DMS53 treated with DMSO at 0.1 percent for 48 hours (cell line): ENCODE results near the gene RDH5.

Experiments
- DNase-seq: peaks from one replicate; lab custom pipeline; 2025; ENCODE audit not compliant: unreplicated experiment; lab: John Stamatoyannopoulos, UW

Gene RDH5, protein sequence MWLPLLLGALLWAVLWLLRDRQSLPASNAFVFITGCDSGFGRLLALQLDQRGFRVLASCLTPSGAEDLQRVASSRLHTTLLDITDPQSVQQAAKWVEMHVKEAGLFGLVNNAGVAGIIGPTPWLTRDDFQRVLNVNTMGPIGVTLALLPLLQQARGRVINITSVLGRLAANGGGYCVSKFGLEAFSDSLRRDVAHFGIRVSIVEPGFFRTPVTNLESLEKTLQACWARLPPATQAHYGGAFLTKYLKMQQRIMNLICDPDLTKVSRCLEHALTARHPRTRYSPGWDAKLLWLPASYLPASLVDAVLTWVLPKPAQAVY

DNA sequence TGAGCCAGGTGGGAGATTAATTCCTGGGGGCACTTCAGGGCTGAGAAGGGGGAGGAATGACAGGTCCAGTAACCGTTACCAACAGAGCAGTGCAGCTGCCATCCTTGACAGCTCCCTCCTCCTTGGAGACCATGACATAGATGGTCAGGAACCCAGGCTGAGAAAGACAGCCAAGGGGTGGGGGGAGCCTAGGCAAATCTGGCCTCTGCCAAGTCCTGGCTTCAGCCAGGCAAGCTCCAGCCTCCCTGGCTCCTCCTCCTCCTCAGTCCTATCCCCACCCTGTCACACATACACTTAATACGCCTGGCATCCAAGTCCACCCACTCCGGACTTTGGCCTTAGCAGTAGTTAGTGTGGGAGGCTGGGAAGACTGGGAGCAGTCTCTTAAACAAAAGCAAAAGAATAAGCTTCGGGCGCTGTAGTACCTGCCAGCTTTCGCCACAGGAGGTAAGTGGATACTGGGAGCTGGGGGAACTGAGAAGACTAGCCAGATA, at the start of gene RDH5:
RDH5 (plus strand) TSS at position 323 of the 494 bp plus-strand sequence. CDS start 792 bp downstream, outside the sequence.
- DNase-seq: no peak

DNA sequence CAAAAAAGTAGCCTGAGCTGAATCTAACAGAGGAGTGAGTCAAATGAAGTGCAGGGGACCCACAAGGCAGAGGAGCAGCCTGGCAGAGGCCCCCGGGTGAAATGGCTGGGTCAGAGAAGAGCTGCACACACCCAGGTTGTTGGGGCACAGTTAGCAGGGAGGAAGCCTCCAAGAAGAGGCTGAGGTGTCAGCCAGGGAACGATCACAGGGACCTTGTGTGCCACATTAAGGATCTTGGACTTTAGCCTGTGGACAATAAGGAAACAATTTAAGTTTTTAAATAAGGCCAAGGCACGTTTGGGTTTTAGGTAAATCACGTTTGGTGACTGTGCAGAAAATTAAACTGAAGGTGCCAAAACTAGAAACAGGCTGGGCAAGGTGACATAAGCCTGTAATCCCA, 48.4 kb upstream of the RDH5 start:
- DNase-seq: no peak

DNA sequence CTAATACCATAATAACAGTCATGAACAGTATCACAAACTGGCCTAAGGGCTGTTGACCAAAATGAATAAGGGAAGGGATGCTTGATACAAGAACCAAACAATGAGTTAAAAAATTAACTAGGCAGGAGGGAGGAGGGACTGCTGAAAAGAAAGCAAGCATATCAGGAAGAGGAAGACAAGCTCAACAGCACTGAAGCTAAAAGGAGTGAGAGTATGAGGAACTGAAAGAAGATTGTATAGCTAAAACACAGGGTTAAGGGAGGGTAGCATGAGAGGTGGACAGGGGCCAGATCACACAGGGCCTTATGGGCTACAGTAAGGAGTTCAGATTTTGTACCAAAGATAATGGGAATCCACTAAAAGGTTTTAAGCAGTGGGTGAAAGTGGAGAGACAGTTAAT, 46.6 kb upstream of the RDH5 start:
- DNase-seq: no peak

DNA sequence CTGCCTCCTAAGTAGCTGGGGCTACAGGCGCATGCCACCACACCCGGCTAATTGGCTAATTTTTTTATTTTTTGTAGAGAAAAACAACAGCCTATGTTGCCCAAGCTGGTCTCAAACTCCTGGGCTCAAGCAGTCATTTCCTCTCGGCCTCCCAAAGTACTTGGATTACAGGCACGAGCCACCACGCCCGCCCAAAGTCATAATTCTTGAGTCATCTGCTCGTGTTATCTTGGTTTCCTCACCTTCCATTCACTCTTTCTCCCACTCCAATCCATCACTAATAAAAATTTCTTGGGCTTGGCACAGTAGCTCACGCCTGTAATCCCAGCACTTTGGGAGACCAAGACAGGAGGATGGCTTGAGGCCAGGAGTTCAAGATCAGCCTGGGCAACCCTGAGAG, 44.5 kb upstream of the RDH5 start:
- no peak for DNase-seq

DNA sequence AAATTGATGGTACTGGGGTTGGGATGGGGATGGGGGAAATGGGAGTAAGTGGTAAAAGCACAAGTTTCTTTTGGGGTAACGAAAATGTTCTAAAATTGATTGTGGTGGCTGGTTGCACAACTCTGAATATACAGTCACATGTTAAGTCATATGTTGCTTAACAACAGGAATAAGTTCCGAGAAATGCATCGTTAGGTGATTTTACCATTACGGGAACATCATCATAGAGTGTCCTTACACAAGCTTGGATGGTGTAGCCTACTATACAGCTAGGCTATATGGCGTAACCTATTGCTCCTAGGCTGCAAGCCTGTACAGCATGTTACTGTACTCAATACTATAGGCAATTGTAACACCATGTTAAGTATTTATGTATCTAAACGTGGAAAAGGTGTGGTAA, 43.5 kb upstream of the RDH5 start:
- no peak for DNase-seq

DNA sequence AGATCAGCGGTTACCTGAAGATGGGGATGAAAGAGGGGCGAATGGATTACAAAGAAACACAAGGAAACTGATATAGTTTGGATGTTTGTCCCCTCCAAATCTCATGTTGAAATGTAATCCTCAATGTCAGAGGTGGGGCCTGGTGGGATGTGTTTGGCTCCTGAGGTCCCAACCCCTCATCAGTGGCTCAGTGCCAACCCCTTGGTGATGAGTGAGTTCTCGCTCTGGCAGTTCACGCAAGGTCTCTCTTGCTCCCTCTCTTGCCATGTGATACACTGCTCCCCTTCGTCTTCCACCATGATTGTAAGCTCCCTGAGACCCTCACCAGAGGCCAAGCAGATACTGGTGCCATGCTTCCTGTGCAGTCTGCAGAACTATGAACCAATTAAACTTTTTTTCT, 40.5 kb upstream of the RDH5 start:
- DNase-seq: no peak

DNA sequence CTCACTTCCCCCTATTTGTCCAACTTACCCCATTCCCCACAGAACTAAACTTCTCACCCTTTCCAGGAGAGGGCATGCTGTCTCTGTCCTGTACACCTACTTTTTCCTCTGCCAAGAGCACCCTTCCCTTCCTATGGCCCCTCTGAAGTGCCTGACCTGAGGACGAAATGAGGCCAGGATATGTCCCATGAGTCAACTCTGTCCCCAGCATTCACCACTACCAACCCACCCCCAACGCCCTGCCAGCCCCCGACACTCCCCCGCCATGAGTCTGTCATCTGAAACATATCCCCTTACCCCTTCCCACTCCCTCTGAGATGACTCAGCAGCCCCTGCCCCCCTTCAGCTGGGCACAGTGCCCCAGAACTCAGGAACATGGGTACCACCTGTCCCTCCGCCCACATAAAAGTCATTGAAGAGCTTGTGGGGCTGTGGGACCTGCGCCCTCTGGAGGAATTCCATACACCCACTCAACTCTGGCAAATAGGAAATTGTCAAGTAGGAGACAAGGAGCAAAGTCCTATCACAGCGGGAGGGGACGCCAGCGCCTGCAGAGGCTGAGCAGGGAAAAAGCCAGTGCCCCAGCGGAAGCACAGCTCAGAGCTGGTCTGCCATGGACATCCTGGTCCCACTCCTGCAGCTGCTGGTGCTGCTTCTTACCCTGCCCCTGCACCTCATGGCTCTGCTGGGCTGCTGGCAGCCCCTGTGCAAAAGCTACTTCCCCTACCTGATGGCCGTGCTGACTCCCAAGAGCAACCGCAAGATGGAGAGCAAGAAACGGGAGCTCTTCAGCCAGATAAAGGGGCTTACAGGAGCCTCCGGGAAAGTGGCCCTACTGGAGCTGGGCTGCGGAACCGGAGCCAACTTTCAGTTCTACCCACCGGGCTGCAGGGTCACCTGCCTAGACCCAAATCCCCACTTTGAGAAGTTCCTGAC, 38.8 kb upstream of the RDH5 start:
- DNase-seq: peak; percentile 84

DNA sequence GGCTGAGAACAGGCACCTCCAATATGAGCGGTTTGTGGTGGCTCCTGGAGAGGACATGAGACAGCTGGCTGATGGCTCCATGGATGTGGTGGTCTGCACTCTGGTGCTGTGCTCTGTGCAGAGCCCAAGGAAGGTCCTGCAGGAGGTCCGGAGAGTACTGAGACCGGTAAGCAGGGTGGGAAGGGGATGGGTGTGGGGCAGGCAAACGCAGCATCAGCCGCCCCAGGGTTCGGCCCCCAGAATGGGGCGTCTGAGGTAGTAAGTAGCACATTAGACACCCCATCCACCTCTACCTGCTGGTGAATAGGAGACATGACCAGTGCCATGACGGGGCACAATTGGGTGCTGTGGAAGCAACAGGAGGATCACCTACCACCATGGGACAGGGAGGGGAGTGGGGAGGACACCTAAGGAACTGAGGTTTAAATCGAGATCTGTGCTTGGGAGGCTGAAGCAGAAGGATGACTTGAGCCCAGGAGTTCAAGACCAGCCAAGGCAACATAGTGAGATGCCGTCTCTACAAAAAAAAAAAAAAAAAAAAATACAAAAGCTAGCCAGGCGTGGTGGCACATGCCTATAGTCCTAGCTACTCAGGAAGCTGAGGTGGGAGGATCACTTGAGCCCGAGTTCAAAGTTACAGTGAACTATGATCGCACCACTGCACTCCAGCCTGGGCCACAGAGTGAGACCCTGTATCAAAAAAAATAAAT, 38.0 kb upstream of the RDH5 start:
- no peak for DNase-seq

DNA sequence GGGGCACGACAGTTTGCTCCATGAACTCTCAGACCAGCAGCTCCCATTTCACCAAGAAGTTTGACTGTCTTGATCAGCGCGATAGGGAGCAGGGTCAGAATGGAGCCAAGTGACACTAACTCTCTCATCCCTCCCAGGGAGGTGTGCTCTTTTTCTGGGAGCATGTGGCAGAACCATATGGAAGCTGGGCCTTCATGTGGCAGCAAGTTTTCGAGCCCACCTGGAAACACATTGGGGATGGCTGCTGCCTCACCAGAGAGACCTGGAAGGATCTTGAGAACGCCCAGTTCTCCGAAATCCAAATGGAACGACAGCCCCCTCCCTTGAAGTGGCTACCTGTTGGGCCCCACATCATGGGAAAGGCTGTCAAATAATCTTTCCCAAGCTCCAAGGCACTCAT, 36.5 kb upstream of the RDH5 start:
- no peak for DNase-seq

DNA sequence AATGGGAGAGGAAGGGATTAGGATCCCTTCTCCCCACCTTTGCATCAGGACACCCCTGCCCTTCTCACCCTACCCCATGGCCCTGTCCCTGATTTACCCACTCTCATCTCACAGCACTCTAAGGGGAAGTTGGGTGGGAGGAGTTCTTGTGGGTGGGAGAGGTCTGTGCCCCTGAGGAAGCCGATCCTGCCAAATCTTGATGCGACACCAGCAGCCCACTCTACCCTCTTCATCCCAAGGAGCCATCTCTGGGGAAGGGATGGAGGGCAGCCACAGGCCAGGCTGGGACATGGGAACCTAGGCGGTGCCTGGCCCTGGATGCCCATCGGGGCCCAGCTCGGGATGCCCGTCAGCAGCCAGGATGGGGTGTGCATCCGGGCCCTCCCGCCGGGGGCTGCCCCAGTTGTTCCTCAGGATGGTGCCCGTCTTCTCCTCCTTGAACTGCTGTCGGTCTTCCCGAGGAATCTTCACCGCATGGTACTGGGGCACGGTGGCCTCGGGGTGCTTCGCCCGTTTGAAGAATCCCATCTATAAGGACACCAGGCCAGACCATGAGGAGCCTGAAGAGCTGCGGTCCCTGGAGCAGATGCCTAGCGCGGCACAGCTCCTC, 35.3 kb upstream of the RDH5 start:
- DNase-seq: no peak

DNA sequence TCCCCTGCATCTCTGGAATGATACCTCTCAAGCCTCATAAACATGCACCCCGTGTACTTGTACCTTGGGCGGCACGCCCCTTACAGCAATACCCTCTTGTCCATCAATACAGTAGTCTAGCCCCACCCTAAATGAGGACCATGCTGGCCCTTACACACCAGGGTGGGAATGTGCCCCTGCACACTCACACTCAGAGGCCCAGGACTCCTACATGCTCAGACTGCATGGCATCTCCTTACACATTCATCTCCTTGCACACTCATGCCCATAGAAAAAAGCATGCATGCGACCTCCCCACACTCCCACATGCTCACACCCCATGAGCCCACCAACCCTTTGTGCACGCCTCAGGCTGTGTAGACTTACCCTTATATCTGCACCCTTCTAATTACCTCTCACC, 34.5 kb upstream of the RDH5 start:
- no peak for DNase-seq

DNA sequence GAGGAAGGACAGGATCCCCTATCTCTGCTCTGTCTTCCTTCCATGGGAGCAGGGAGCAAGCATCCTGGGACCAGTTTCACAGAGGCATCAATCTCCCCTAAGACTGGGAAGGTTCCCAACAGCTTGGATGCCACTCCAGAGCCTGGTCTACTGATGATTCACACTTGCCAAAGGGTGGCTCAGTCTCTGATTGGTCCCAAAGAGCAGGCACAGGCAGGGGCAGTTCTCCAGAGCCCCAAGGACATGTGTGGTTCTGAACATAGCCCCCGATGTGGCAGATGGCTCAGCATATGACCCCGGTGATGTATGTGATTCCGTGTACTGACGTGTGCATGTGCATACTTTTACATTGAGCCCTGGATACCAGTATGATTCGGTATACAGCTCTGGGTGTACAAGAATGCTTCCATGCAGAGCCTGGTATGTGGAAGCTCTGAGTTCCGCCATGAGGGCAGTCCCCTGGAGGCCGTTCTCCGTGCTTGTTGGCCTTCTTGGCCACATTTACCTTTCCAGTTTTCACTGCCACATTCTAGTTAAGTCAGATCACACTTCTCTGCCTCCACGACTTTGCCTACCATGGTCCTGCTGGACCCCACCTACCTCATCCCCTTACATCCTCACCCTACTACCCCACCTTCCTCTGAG, 33.7 kb upstream of the RDH5 start:
- no peak for DNase-seq

DNA sequence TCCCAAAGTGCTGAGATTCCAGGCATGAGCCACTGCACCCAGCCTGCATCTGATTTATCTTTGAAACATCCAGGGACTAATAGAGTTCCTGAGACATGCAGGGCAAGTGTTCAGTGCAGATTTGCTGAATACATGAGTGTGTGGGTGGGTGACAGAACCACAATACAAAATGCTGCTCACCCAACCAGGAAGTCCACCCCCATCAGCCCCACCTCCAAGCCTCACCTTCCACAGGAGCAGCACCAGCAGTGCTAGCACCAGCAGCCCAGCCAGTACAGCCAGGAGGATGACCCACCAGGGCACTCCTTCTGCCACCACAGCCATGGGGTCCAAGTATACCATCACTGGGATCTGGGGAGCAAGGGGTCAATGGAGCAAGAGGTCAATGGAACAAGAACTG, 32.4 kb upstream of the RDH5 start:
- no peak for DNase-seq

DNA sequence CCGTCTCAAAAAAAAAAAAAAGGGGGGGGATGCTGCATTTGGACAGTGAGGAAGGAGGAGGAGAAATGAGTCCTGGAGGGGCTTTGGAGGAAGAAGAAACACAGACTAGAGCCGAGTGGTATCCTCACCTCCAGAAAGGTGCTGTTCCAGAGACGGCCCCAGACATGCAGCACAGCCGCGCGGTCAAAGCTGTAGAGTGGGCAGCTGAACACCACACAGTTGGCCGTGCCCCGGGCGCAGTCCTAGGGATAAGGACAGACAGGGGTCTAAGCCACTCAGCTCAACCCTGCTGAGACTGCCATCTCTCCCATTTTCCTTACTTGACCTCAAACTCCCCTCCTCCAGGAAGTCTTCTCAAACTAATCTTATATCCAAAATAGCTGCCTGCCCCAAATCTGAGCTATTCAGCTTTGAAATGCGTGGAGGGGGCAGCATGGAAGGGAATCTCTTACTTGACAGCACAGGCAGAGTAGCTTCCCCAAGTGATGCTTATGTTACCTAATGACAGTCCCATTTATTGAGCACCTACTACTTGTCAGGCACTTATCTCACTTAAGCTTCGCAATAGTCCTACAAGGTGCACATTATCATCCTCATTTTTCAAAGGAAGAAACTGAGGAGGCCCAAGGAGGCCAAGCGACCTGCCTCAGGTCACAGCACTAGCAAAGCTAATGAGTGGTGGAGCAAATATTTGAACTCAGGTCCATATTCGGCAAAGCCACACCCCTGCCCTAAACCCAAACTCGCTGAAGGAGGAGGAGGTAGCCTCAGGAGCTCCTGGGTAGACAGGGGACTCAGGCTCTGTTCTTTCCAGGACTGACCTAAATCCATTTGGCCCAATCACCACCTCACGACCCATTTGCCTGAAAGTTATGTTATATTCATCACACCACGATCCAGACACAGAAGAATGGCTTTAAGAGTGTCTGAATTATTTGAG, 31.2 kb upstream of the RDH5 start:
- no peak for DNase-seq

DNA sequence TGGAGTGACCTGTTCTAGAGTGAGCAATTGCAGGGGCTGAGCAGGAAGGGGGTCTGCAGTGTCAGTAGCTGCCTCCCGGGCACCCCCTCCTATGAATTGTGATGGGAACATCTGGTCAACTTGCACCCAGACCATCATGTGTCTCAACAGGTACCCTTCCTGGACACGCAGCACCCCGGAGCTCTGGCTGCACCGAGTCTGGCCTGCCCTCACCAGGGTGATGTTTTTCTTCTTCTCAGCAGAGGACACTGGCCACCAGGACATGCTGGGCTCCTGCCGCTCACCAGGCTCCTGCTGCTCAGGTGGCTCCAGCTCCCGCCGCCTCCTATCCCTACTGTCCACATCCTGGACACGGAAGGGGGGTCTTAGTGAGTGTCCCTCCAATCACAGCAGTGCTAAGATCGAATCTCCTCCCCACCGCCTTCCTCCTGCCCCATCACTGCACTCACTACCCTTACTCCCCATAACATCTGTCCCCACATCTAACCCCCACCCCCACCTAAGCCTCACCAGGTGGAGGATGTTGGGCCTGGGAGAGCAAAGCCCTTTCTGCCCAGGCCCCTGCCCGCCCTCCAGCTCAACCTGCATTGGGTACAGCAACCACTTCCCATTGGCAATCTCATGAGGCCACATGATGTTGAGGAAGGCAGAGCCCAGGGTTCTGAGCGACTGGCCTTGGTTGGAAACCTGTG, 27.4 kb upstream of the RDH5 start:
- no peak for DNase-seq

DNA sequence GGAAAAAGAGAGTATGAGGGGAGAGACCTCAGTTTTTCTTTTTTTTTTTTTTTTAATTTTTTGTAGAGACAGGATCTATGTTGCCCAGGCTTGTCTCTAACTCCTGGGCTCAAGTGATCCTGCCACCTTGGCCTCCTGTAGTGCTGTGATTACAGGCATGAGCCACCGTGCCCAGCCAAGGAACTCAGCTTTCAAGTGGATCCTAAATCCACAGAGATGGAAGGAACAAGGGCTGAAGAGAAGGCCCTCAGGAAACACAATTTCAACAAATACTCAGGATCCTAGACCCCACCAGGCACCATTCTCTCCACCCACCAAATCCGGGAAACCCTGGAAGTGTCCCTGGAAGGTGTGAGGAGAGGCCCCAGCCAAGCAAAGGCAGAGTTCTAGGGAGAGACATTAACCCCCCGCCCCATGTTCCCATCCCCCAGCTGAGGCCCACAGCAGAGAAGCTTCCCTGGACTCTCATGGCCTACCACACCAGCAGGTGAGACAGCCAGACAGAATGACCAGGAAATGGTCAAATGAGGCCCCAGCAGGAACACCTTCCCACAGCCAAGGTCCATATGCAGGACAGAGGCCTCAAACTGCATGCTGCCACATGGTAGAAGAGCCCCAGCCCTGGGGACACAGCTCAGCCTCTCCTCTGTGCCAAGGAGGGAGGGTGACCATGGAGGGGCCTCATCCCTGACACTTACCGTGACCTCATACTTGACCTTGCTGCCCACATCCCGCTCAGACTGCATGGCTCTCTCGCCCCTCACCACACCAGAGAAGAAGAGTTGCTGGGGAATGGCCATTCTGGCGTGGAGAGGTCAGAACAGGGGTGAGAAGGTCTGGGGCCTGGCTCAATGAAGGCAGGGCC, 26.6 kb upstream of the RDH5 start:
- no peak for DNase-seq

DNA sequence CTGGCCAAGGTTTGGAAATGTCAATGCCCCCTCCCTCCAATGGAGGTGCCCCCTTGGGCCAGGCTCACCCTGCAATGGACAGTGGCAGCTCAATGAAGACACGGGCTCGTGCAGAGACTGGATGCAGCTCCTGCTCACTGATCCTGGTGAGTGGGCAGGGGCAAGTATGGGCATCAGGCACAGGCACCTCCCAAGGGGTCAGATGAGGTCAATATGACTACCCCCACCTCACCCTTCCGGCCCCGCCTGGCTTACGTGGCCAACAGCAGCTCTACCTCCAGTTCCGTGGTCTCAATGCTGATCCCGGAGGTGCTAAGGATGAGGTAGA, 26.0 kb upstream of the RDH5 start:
- no peak for DNase-seq

DNA sequence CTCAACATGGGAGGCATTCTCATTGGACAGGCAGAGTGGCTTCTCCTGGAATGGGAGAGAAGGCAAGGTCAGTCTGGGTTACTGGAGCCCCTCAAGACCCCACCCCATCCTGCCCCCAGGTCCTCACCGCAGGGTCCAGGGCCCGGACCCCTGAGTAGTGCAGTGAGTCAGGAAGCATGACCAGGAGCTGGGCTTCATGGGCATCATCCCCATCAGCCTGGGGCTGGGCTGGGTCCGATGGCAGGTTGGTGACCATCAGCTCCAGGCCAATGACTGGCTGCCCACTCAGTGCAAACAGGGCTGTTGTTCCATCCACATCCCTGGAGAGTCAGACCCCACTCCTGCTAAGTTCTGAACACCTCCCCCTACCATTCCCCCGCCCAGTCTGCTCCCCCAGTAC, 25.5 kb upstream of the RDH5 start:
- DNase-seq: no peak
